Fibroblast of pulmonary artery (primary cell): Measurements from ENCODE around the gene SYT9.
"Not testable (repeated sequence)": the region's sequence is repeated elsewhere in the genome, so short reads cannot be mapped to it uniquely, and the experiment has no call there.

Source experiments
- DNase-seq: peaks from one replicate; pipeline ENCODE4 v3.0.0-alpha.2; 2010; ENCODE audit warnings: low read depth
- H3K4me3 ChIP-seq: replicated peaks from 2 replicates; pipeline ENCODE4 v1.5.1; 2011; ENCODE audit warnings: low read depth, mild to moderate bottlenecking, control low read depth, low read length, moderate library complexity
- TF ChIP-seq, protein P1 (sequence below): IDR thresholded peaks from 2 replicates; pipeline ENCODE4 v1.5.1; 2011; ENCODE audit warnings: mild to moderate bottlenecking, control low read depth, low read length, inconsistent platforms; ENCODE audit errors: missing control alignments

The SYT9 gene

GRCh38 chr11:7512525-7513233 is 261.0 kb downstream of the SYT9 start:
- DNase-seq: peak; percentile 23
- TF ChIP-seq, protein P1, sequence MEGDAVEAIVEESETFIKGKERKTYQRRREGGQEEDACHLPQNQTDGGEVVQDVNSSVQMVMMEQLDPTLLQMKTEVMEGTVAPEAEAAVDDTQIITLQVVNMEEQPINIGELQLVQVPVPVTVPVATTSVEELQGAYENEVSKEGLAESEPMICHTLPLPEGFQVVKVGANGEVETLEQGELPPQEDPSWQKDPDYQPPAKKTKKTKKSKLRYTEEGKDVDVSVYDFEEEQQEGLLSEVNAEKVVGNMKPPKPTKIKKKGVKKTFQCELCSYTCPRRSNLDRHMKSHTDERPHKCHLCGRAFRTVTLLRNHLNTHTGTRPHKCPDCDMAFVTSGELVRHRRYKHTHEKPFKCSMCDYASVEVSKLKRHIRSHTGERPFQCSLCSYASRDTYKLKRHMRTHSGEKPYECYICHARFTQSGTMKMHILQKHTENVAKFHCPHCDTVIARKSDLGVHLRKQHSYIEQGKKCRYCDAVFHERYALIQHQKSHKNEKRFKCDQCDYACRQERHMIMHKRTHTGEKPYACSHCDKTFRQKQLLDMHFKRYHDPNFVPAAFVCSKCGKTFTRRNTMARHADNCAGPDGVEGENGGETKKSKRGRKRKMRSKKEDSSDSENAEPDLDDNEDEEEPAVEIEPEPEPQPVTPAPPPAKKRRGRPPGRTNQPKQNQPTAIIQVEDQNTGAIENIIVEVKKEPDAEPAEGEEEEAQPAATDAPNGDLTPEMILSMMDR: no peak
- peak overlapping the region; percentile 77 for H3K4me3 ChIP-seq

DNA sequence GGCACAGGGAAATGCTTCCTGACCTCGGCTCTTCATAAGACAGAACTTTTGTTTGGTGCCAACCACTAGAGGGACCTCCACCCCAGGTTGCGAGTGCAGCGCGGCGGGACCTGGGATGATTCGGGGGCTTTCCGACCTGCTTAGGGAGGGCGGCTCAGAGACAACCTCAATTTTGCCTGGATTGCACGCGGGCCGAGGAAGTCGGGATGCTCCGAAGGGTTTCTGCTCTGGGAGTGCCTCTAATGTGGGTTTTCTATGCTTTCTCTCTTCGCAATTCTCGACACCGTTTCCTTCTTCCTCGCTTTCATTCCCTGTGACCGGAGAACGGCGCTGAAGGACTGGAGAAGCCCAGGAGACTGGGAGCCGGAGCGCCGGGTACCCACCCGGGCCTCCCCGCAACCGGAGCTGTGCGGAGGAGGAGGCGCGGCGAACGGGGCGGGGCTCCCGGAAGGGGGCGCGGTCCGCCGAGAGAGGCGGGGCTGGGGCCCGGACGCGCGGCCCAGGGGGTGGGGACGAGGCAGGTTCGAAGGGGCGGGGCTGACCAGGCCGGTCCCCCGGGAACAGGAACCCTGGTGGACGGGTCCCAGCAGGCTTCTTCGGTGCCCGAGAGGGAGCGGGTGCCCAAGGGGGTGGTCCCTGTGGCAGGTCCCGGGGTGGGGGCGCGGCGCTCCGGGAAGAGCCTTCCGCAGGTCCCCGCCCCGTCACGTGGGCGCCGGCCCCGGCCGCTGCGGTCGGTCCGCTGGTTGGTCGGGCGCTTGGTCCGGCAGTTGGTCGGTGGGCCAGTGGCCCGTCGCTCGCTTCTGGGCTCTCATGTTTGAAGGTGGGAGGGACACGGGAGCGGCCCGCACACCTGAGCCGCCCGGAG is 261.8 kb downstream of the SYT9 start, which contains the start of gene PPFIBP2:
TSS of gene PPFIBP2 (plus strand) at position 766 of the 865 bp plus-strand sequence. CDS start 35,477 bp downstream, outside the sequence.
- peak within 1 kb of the TSS; percentile 77 for H3K4me3 ChIP-seq
- peak; percentile 65 for DNase-seq
- TF ChIP-seq, protein P1: peak; percentile 73

GRCh38 chr11:7514099-7514591 is 262.4 kb downstream of the SYT9 start:
- DNase-seq: no peak
- TF ChIP-seq, protein P1: no peak
- peak overlapping the region; percentile 77 for H3K4me3 ChIP-seq

GRCh38 chr11:7515447-7515886 is 263.8 kb downstream of the SYT9 start:
- TF ChIP-seq, protein P1: no peak
- no peak for DNase-seq
- no peak overlapping the region for H3K4me3 ChIP-seq

- no peak overlapping the region for H3K4me3 ChIP-seq
- DNase-seq: no peak
- TF ChIP-seq, protein P1: no peak
Observed at GRCh38 chr11:7516475-7516874, 264.8 kb downstream of the SYT9 start.

GRCh38 chr11:7517743-7518142 is 266.0 kb downstream of the SYT9 start:
- not testable (repeated sequence) for DNase-seq

More at GRCh38 chr11:7517743-7518142, 266.0 kb downstream of the SYT9 start:
- H3K4me3 ChIP-seq: not testable (repeated sequence)
